B cell (primary cell): ENCODE measurements around the gene ASCL2. TPM values are rescaled to one million over a fixed set of nuclear protein-coding genes. Genes with fewer than 3 reads are reported as not detected.

Experiments
- ATAC-seq: fragments of 200-7000 bp; cut with Tn5 transposase; one replicate; pipeline ENCODE4 v1.10.0; 2021; ENCODE audit warnings: low read depth, mild to moderate bottlenecking, moderate number of reproducible peaks, moderate library complexity
- CTCF ChIA-PET: fragments of 350-600 bp; sonication (Branson Sonifier 250); formaldehyde crosslinking; loops from one replicate; lab custom pipeline; 2021; ENCODE audit warnings: antibody characterized with exemption, inconsistent platforms; lab: Charles Lee
- POLR2A ChIA-PET: fragments of 350-600 bp; sonication (Branson Sonifier 250); formaldehyde crosslinking; loops from one replicate; lab custom pipeline; 2021; ENCODE audit warnings: antibody characterized with exemption; lab: Charles Lee
- DNase-seq: peaks from one replicate; pipeline ENCODE4 v3.0.0; 2013
- H2AFZ ChIP-seq: 2 replicates; pipeline ENCODE4 v1.6.1; 2012; ENCODE audit warnings: mild to moderate bottlenecking, low read depth, low read length; ENCODE audit not compliant: insufficient read depth, poor library complexity, severe bottlenecking
- H3K27ac ChIP-seq, 2 donors: 1 replicate in 1 of 2; 2 replicates in 1 of 2; pipeline ENCODE4 v1.5.1; 2012 to 2013; ENCODE audit warnings: low read length in 2 of 2, mild to moderate bottlenecking in 2 of 2, moderate library complexity in 1 of 2
- H3K27me3 ChIP-seq, 4 experiments: fragments of 200-600 bp in 1 of 4; sonication (generic) in 1 of 4; replicated peaks in 1 of 4; 1 replicate in 2 of 4; 2 replicates in 2 of 4; pipeline versions ENCODE4 v1.6.1 to v1.7.0; 2013 to 2016; ENCODE audit warnings: low read length in 3 of 4, mild to moderate bottlenecking in 2 of 4, mixed read lengths in 1 of 4, moderate library complexity in 1 of 4; ENCODE audit not compliant: insufficient read depth in 4 of 4, control insufficient read depth in 3 of 4; ENCODE audit errors: control extremely low read depth in 1 of 4
- H3K36me3 ChIP-seq, 2 experiments: replicated peaks in 1 of 2; 1 replicate in 1 of 2; 2 replicates in 1 of 2; pipeline versions ENCODE4 v1.6.1 to v1.7.1; 2013; ENCODE audit warnings: low read length in 1 of 2; ENCODE audit not compliant: insufficient read depth in 2 of 2, control insufficient read depth in 1 of 2; ENCODE audit errors: control extremely low read depth in 1 of 2, extremely low read depth in 1 of 2
- H3K4me1 ChIP-seq, 2 donors: fragments of 200-600 bp in 1 of 2; sonication (generic) in 1 of 2; 1 replicate in 1 of 2; 2 replicates in 1 of 2; pipeline versions ENCODE4 v1.5.1 to v1.6.1; 2013 to 2017; ENCODE audit warnings: low read length in 2 of 2; ENCODE audit not compliant: control insufficient read depth in 2 of 2, insufficient read depth in 2 of 2
- H3K4me2 ChIP-seq: replicated peaks from 2 replicates; pipeline ENCODE3; 2012; ENCODE audit warnings: mild to moderate bottlenecking, low read depth, low read length; ENCODE audit not compliant: poor library complexity, severe bottlenecking
- H3K4me3 ChIP-seq, 5 experiments: fragments of 200-600 bp in 1 of 5; sonication (generic) in 1 of 5; 1 replicate in 3 of 5; 2 replicates in 2 of 5; pipeline versions ENCODE4 v1.5.1 to v1.7.0; 2011 to 2016; ENCODE audit warnings: low read length in 4 of 5, mild to moderate bottlenecking in 4 of 5, low read depth in 2 of 5, control low read depth in 1 of 5, moderate library complexity in 1 of 5; ENCODE audit not compliant: insufficient read depth in 1 of 5; ENCODE audit errors: control extremely low read depth in 1 of 5, extremely low read depth in 1 of 5
- H3K79me2 ChIP-seq: fragments of 200-600 bp; sonication (generic); one replicate; pipeline ENCODE4 v1.6.0; 2016; ENCODE audit warnings: low read length; ENCODE audit not compliant: control insufficient read depth, insufficient read depth
- H3K9ac ChIP-seq: fragments of 200-600 bp; sonication (generic); 2 replicates; pipeline ENCODE4 v1.6.1; 2017; ENCODE audit warnings: mild to moderate bottlenecking, low read length, moderate library complexity
- H3K9me3 ChIP-seq, 3 donors: one replicate each; pipeline versions ENCODE4 v1.6.1 to v1.7.1; 2013; ENCODE audit warnings: low read length in 2 of 3; ENCODE audit not compliant: control insufficient read depth in 2 of 3, insufficient read depth in 1 of 3; ENCODE audit errors: control extremely low read depth in 1 of 3
- H4K20me1 ChIP-seq: 2 replicates; pipeline ENCODE4 v1.6.0; 2012; ENCODE audit warnings: mild to moderate bottlenecking, low read length; ENCODE audit not compliant: insufficient read depth, control insufficient read depth, poor library complexity, severe bottlenecking
- H3K27ac Mint-ChIP-seq: one replicate; pipeline ENCODE4 v1.8.0; 2021; ENCODE audit warnings: mixed read lengths
- H3K27me3 Mint-ChIP-seq: one replicate; pipeline ENCODE4 v1.8.0; 2021; ENCODE audit warnings: mixed read lengths
- H3K4me1 Mint-ChIP-seq: one replicate; pipeline ENCODE4 v1.8.0; 2021; ENCODE audit warnings: mixed read lengths
- H3K4me3 Mint-ChIP-seq: one replicate; pipeline ENCODE4 v1.8.0; 2021; ENCODE audit warnings: mixed read lengths
- H3K9me3 Mint-ChIP-seq: one replicate; pipeline ENCODE4 v1.8.0; 2022; ENCODE audit warnings: mixed read lengths; ENCODE audit not compliant: insufficient read depth
- CTCF ChIP-seq: fragments of 200-600 bp; IDR thresholded peaks from one replicate; pipeline ENCODE4 v1.8.0; 2022; ENCODE audit warnings: antibody characterized with exemption, mild to moderate bottlenecking
- EZH2 ChIP-seq: IDR thresholded peaks from 2 replicates; pipeline ENCODE4 v1.6.1; 2012; ENCODE audit warnings: borderline replicate concordance, low read depth, mild to moderate bottlenecking, moderate library complexity, low read length; ENCODE audit not compliant: insufficient read depth, poor library complexity, severe bottlenecking
- WGBS: methylation state at CpG from one replicate; pipeline ENCODE4 v1.1.5; 2013; ENCODE audit warnings: missing lambda C conversion rate; ENCODE audit not compliant: insufficient coverage; 5-methylcytosine and 5-hydroxymethylcytosine counted together
- intact Hi-C: fragments of 100-400 bp; cut with micrococcal nuclease; formaldehyde crosslinking; loops from one replicate; pipeline ENCODE4 v1.10.0; 2022
- polyA plus RNA-seq: library from polyadenylated mRNA; depleted of rRNA; stranded (reverse); fragments of >200 nt; gene quantifications from 2 replicates; pipeline ENCODE4 v1.2.3, GENCODE V29; 2012
- total RNA-seq, 2 donors: library from RNA; stranded (reverse); fragments of 120-200 nt in 1 of 2; gene quantifications; 1 replicate in 1 of 2; 2 replicates in 1 of 2; pipeline versions ENCODE4 v1.2.3 to v1.2.4, GENCODE V29; 2013 to 2022

ASCL2 gene
- total and polyA plus RNA-seq, 2 donors (not counting 1 experiment from before 2014, with no cell fraction given): 2.1 to 2.2 TPM

- Histone ChIP-seq H3K4me3 (peak overlapping the region in 3 of 5 experiments; percentile 35 to 75 (median 41)), H3K4me2 (peak overlapping the region; percentile 92), H3K36me3 (no peaks in the 10 kb centered on the region), H3K27me3 (peaks cover 0 to 42% (median 9%) of the 10 kb centered on the region in 4 experiments), H3K79me2 (no peaks in the 10 kb centered on the region), H4K20me1 (no peaks in the 10 kb centered on the region), H3K9me3 (peaks cover 0 to 24% (median 0%) of the 10 kb centered on the region in 3 donors), H3K9ac (peak overlapping the region; percentile 47), H3K27ac (no peak overlapping the region), H2AFZ (peak overlapping the region; percentile 79), H3K4me1 (peaks cover 23 to 33% of the 10 kb centered on the region in 2 donors)
- Mint-ChIP-seq H3K4me1 (peaks cover 27% of the 10 kb centered on the region), H3K27ac (no peak overlapping the region), H3K4me3 (peak overlapping the region; percentile 59), H3K9me3 (no peaks in the 10 kb centered on the region), H3K27me3 (peaks cover 2% of the 10 kb centered on the region)
- no peak for TF ChIP-seq CTCF
- no peak for TF ChIP-seq EZH2
- ATAC-seq (no peak), DNase-seq (no peak)
- ChIA-PET POLR2A (interaction anchor here (0.6 kb wide), 1 partner anchor 7 kb away, joined by 9 read pairs; no protein-coding TSS in a partner anchor), CTCF (interaction anchor here (1.6 kb wide), 1 partner anchor 30 kb away, joined by 4 read pairs; the partner anchor contains the start of genes C11orf21 and TSPAN32)
- WGBS: 40% methylated on average over 40 of the region's 45 CpGs
- intact Hi-C loops: no loop called here
Measured at GRCh38 chr11:2271327-2272227, 1.2 kb upstream of the ASCL2 start.

- intact Hi-C loops: no loop called here
- Mint-ChIP-seq H3K27me3 (peaks cover 2% of the 10 kb centered on the region), H3K4me3 (no peak overlapping the region), H3K9me3 (no peaks in the 10 kb centered on the region), H3K27ac (no peak overlapping the region), H3K4me1 (peaks cover 33% of the 10 kb centered on the region)
- no peaks in the 10 kb centered on the region for H3K36me3 ChIP-seq
- 7% methylated on average over 25 of the region's 28 CpGs for WGBS
- peaks cover 0 to 24% (median 0%) of the 10 kb centered on the region in 3 donors for H3K9me3 ChIP-seq
- TF ChIP-seq EZH2: no peak
- no peak for TF ChIP-seq CTCF
- H3K4me1 ChIP-seq: peaks cover 28 to 39% of the 10 kb centered on the region in 2 donors
- no peaks in the 10 kb centered on the region for H3K79me2 ChIP-seq
- ChIA-PET CTCF (interaction anchor here (1.6 kb wide), 1 partner anchor 31 kb away, joined by 4 read pairs; the partner anchor contains the start of genes C11orf21 and TSPAN32), POLR2A (interaction anchor here (0.6 kb wide), 1 partner anchor 8 kb away, joined by 9 read pairs; no protein-coding TSS in a partner anchor)
- H3K27me3 ChIP-seq: peaks cover 0 to 38% (median 9%) of the 10 kb centered on the region in 4 experiments
- H3K9ac ChIP-seq: peak overlapping the region; percentile 47
- ATAC-seq (peak; percentile 53), DNase-seq (peak; percentile 75)
- no peak overlapping the region for H3K27ac ChIP-seq
- H4K20me1 ChIP-seq: no peaks in the 10 kb centered on the region
- peak overlapping the region; percentile 92 for H3K4me2 ChIP-seq
- peak overlapping the region in 3 of 5 experiments; percentile 35 to 75 (median 41) for H3K4me3 ChIP-seq
- peak overlapping the region; percentile 79 for H2AFZ ChIP-seq
Measured at GRCh38 chr11:2271077-2271326, 614 bp upstream of the ASCL2 start.
